B cell (primary cell): ENCODE results near the gene PALD1. TPM values are rescaled to one million over a fixed set of nuclear protein-coding genes. Genes with fewer than 3 reads are reported as not detected.
A peak's percentile ranks its signal among the peaks of the same experiment; 100 is the strongest.

Source experiments
- ATAC-seq: fragments of 200-7000 bp; cut with Tn5 transposase; one replicate; pipeline ENCODE4 v1.10.0; 2021; ENCODE audit warnings: low read depth, mild to moderate bottlenecking, moderate number of reproducible peaks, moderate library complexity
- CTCF ChIA-PET: fragments of 350-600 bp; sonication (Branson Sonifier 250); formaldehyde crosslinking; loops from one replicate; lab custom pipeline; 2021; ENCODE audit warnings: antibody characterized with exemption, inconsistent platforms; lab: Charles Lee
- POLR2A ChIA-PET: fragments of 350-600 bp; sonication (Branson Sonifier 250); formaldehyde crosslinking; loops from one replicate; lab custom pipeline; 2021; ENCODE audit warnings: antibody characterized with exemption; lab: Charles Lee
- DNase-seq: peaks from one replicate; pipeline ENCODE4 v3.0.0; 2013
- H2AFZ ChIP-seq: 2 replicates; pipeline ENCODE4 v1.6.1; 2012; ENCODE audit warnings: mild to moderate bottlenecking, low read depth, low read length; ENCODE audit not compliant: insufficient read depth, poor library complexity, severe bottlenecking
- H3K27ac ChIP-seq, 2 donors: 1 replicate in 1 of 2; 2 replicates in 1 of 2; pipeline ENCODE4 v1.5.1; 2012 to 2013; ENCODE audit warnings: low read length in 2 of 2, mild to moderate bottlenecking in 2 of 2, moderate library complexity in 1 of 2
- H3K27me3 ChIP-seq, 4 experiments: fragments of 200-600 bp in 1 of 4; sonication (generic) in 1 of 4; replicated peaks in 1 of 4; 1 replicate in 2 of 4; 2 replicates in 2 of 4; pipeline versions ENCODE4 v1.6.1 to v1.7.0; 2013 to 2016; ENCODE audit warnings: low read length in 3 of 4, mild to moderate bottlenecking in 2 of 4, mixed read lengths in 1 of 4, moderate library complexity in 1 of 4; ENCODE audit not compliant: insufficient read depth in 4 of 4, control insufficient read depth in 3 of 4; ENCODE audit errors: control extremely low read depth in 1 of 4
- H3K36me3 ChIP-seq, 2 experiments: replicated peaks in 1 of 2; 1 replicate in 1 of 2; 2 replicates in 1 of 2; pipeline versions ENCODE4 v1.6.1 to v1.7.1; 2013; ENCODE audit warnings: low read length in 1 of 2; ENCODE audit not compliant: insufficient read depth in 2 of 2, control insufficient read depth in 1 of 2; ENCODE audit errors: control extremely low read depth in 1 of 2, extremely low read depth in 1 of 2
- H3K4me1 ChIP-seq, 2 donors: fragments of 200-600 bp in 1 of 2; sonication (generic) in 1 of 2; 1 replicate in 1 of 2; 2 replicates in 1 of 2; pipeline versions ENCODE4 v1.5.1 to v1.6.1; 2013 to 2017; ENCODE audit warnings: low read length in 2 of 2; ENCODE audit not compliant: control insufficient read depth in 2 of 2, insufficient read depth in 2 of 2
- H3K4me2 ChIP-seq: replicated peaks from 2 replicates; pipeline ENCODE3; 2012; ENCODE audit warnings: mild to moderate bottlenecking, low read depth, low read length; ENCODE audit not compliant: poor library complexity, severe bottlenecking
- H3K4me3 ChIP-seq, 5 experiments: fragments of 200-600 bp in 1 of 5; sonication (generic) in 1 of 5; 1 replicate in 3 of 5; 2 replicates in 2 of 5; pipeline versions ENCODE4 v1.5.1 to v1.7.0; 2011 to 2016; ENCODE audit warnings: low read length in 4 of 5, mild to moderate bottlenecking in 4 of 5, low read depth in 2 of 5, control low read depth in 1 of 5, moderate library complexity in 1 of 5; ENCODE audit not compliant: insufficient read depth in 1 of 5; ENCODE audit errors: control extremely low read depth in 1 of 5, extremely low read depth in 1 of 5
- H3K79me2 ChIP-seq: fragments of 200-600 bp; sonication (generic); one replicate; pipeline ENCODE4 v1.6.0; 2016; ENCODE audit warnings: low read length; ENCODE audit not compliant: control insufficient read depth, insufficient read depth
- H3K9ac ChIP-seq: fragments of 200-600 bp; sonication (generic); 2 replicates; pipeline ENCODE4 v1.6.1; 2017; ENCODE audit warnings: mild to moderate bottlenecking, low read length, moderate library complexity
- H3K9me3 ChIP-seq, 3 donors: one replicate each; pipeline versions ENCODE4 v1.6.1 to v1.7.1; 2013; ENCODE audit warnings: low read length in 2 of 3; ENCODE audit not compliant: control insufficient read depth in 2 of 3, insufficient read depth in 1 of 3; ENCODE audit errors: control extremely low read depth in 1 of 3
- H4K20me1 ChIP-seq: 2 replicates; pipeline ENCODE4 v1.6.0; 2012; ENCODE audit warnings: mild to moderate bottlenecking, low read length; ENCODE audit not compliant: insufficient read depth, control insufficient read depth, poor library complexity, severe bottlenecking
- H3K27ac Mint-ChIP-seq: one replicate; pipeline ENCODE4 v1.8.0; 2021; ENCODE audit warnings: mixed read lengths
- H3K27me3 Mint-ChIP-seq: one replicate; pipeline ENCODE4 v1.8.0; 2021; ENCODE audit warnings: mixed read lengths
- H3K4me1 Mint-ChIP-seq: one replicate; pipeline ENCODE4 v1.8.0; 2021; ENCODE audit warnings: mixed read lengths
- H3K4me3 Mint-ChIP-seq: one replicate; pipeline ENCODE4 v1.8.0; 2021; ENCODE audit warnings: mixed read lengths
- H3K9me3 Mint-ChIP-seq: one replicate; pipeline ENCODE4 v1.8.0; 2022; ENCODE audit warnings: mixed read lengths; ENCODE audit not compliant: insufficient read depth
- CTCF ChIP-seq: fragments of 200-600 bp; IDR thresholded peaks from one replicate; pipeline ENCODE4 v1.8.0; 2022; ENCODE audit warnings: antibody characterized with exemption, mild to moderate bottlenecking
- EZH2 ChIP-seq: IDR thresholded peaks from 2 replicates; pipeline ENCODE4 v1.6.1; 2012; ENCODE audit warnings: borderline replicate concordance, low read depth, mild to moderate bottlenecking, moderate library complexity, low read length; ENCODE audit not compliant: insufficient read depth, poor library complexity, severe bottlenecking
- WGBS: methylation state at CpG from one replicate; pipeline ENCODE4 v1.1.5; 2013; ENCODE audit warnings: missing lambda C conversion rate; ENCODE audit not compliant: insufficient coverage; 5-methylcytosine and 5-hydroxymethylcytosine counted together
- intact Hi-C: fragments of 100-400 bp; cut with micrococcal nuclease; formaldehyde crosslinking; loops from one replicate; pipeline ENCODE4 v1.10.0; 2022
- polyA plus RNA-seq: library from polyadenylated mRNA; depleted of rRNA; stranded (reverse); fragments of >200 nt; gene quantifications from 2 replicates; pipeline ENCODE4 v1.2.3, GENCODE V29; 2012
- total RNA-seq, 2 donors: library from RNA; stranded (reverse); fragments of 120-200 nt in 1 of 2; gene quantifications; 1 replicate in 1 of 2; 2 replicates in 1 of 2; pipeline versions ENCODE4 v1.2.3 to v1.2.4, GENCODE V29; 2013 to 2022

The PALD1 gene
- total and polyA plus RNA-seq, 2 donors (not counting 1 experiment from before 2014, with no cell fraction given) = 2.2 to 2.8 TPM

- no peak for DNase-seq
- H3K4me1 ChIP-seq = peaks cover 32 to 35% of the 10 kb centered on the region in 2 donors
- CTCF ChIA-PET = interaction anchor here (0.7 to 2.8 kb wide), 5 partner anchors 9 to 42 kb away, joined by 3 to 14 read pairs (median 7); no protein-coding TSS in a partner anchor
- POLR2A ChIA-PET = interaction anchor here (0.6 to 1.1 kb wide), 2 partner anchors 11 to 1197 kb away, joined by 3 to 8 read pairs; no protein-coding TSS in a partner anchor
- no peaks in the 10 kb centered on the region for H3K27me3 Mint-ChIP-seq
- no peak overlapping the region for H3K4me3 ChIP-seq
- H3K27ac Mint-ChIP-seq = peak overlapping the region; percentile 62
- H2AFZ ChIP-seq = peak overlapping the region; percentile 48
- WGBS = 55% methylated on average over 9 of the region's 10 CpGs
- H3K27ac ChIP-seq = no peak overlapping the region
- intact Hi-C loops = loop anchor here (10.0 kb wide), 1 partner anchor 1336 kb away; no protein-coding TSS in a partner anchor
- no peak overlapping the region for H3K4me3 Mint-ChIP-seq
- peaks cover 47% of the 10 kb centered on the region for H3K4me1 Mint-ChIP-seq
- H4K20me1 ChIP-seq = no peaks in the 10 kb centered on the region
- H3K79me2 ChIP-seq = peaks cover 65% of the 10 kb centered on the region
- no peaks in the 10 kb centered on the region for H3K9me3 ChIP-seq
- TF ChIP-seq CTCF (no peak), EZH2 (no peak)
- no peak for ATAC-seq
- H3K9ac ChIP-seq = no peak overlapping the region
- no peaks in the 10 kb centered on the region for H3K36me3 ChIP-seq
- peak overlapping the region; percentile 27 for H3K4me2 ChIP-seq
- H3K9me3 Mint-ChIP-seq = no peaks in the 10 kb centered on the region
- H3K27me3 ChIP-seq = no peaks in the 10 kb centered on the region
These were observed 20.6 kb downstream of the PALD1 start for GRCh38 chr10:70498970-70499835.

- H3K4me2 ChIP-seq = peak overlapping the region; percentile 27
- no peak overlapping the region for H3K27ac ChIP-seq
- H3K9me3 ChIP-seq = no peaks in the 10 kb centered on the region
- intact Hi-C loops = loop anchor here (10.0 kb wide), 1 partner anchor 1335 kb away; no protein-coding TSS in a partner anchor
- no peaks in the 10 kb centered on the region for H3K27me3 ChIP-seq
- POLR2A ChIA-PET = interaction anchor here (0.6 to 1.1 kb wide), 2 partner anchors 11 to 1198 kb away, joined by 3 to 8 read pairs; no protein-coding TSS in a partner anchor
- DNase-seq (peak; percentile 38), ATAC-seq (peak; percentile 20)
- no peak overlapping the region for H3K4me3 ChIP-seq
- H2AFZ ChIP-seq = peak overlapping the region; percentile 48
- Mint-ChIP-seq H3K27ac (peak overlapping the region; percentile 62), H3K9me3 (no peaks in the 10 kb centered on the region), H3K27me3 (no peaks in the 10 kb centered on the region), H3K4me1 (peaks cover 41% of the 10 kb centered on the region), H3K4me3 (no peak overlapping the region)
- 65% methylated on average over 4 of the region's 4 CpGs for WGBS
- H4K20me1 ChIP-seq = no peaks in the 10 kb centered on the region
- CTCF ChIA-PET = interaction anchor here (0.8 to 2.8 kb wide), 4 partner anchors 9 to 41 kb away, joined by 3 to 14 read pairs (median 8); no protein-coding TSS in a partner anchor
- peaks cover 26 to 29% of the 10 kb centered on the region in 2 donors for H3K4me1 ChIP-seq
- peaks cover 61% of the 10 kb centered on the region for H3K79me2 ChIP-seq
- H3K36me3 ChIP-seq = no peaks in the 10 kb centered on the region
- TF ChIP-seq CTCF = no peak
- H3K9ac ChIP-seq = no peak overlapping the region
These were observed 21.2 kb downstream of the PALD1 start for GRCh38 chr10:70499836-70500167.
